Measurements from ENCODE around the gene SRGAP2C. TPM values are rescaled to one million over a fixed set of nuclear protein-coding genes. Genes with fewer than 3 reads are reported as not detected.
"Not testable (repeated sequence)": the region's sequence is repeated elsewhere in the genome, so short reads cannot be mapped to it uniquely, and the experiment has no call there.

The SRGAP2C gene
- 10 to 100 TPM; 20.3 to 37.5 (median 26.7) TPM for total RNA-seq
- polyA plus RNA-seq, result 1 to 10 TPM; 6.4 to 7.9 TPM
- long read RNA-seq, donor 1, full-length matches to known transcripts, result 2 of 10 reads
- long read RNA-seq, donor 1, partial matches to known transcripts, result 2 of 10 reads
- long read RNA-seq, donor 1, other reads (novel, unspliced or antisense), result 6 of 10 reads
- long read RNA-seq, donor 2, full-length matches to known transcripts, result 2 of 2 reads
- long read RNA-seq, donor 2, partial matches to known transcripts, result 0 of 2 reads
- long read RNA-seq, donor 2, other reads (novel, unspliced or antisense), result 0 of 2 reads
- long read RNA-seq, donor 3, full-length matches to known transcripts, result 16 of 38 reads
- long read RNA-seq, donor 3, partial matches to known transcripts, result 10 of 38 reads
- long read RNA-seq, donor 3, other reads (novel, unspliced or antisense), result 12 of 38 reads

DNA sequence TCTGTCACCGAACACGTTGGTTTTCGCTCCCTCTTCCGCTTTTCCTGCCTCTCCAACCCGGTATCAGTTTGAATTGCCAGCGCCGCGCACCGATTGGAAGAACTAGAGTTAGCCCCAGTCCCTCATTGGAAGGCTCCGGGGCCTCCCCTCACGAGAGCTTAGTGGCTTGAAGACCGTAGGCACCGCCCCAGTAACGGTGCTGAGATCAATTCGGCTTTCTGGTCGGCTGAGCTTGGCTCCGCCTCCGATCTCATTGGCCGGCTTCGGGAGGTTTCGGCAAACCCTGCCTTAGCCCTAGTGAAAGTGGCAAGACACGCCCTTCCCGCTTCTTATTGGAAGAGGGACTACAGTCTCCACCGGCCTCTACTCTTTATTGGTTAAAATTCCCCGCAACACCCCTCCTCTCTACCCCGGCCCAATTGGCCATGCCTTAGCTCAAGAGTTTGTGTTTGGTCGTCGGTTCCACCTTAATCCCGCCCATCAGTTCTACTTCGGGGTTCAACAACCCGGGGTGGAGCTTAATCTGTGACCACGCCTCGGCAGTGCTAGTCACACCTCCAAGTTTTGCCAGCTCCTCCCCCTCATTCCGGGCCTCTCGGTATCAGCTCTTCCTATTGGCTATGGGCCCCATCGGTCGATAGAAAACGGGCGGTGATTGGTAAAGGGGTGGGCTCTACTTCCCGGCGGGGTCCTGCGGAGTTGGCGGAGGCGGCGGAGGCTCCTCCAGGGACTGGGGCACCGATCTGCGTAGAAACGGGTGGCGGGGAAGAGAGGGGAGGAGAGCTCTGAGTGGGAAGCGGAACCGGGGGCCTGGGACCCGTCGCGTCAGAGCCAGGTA lies at the start of gene SRGAP2C, which contains the start of gene FAM72B:
SRGAP2C (plus strand) TSS at position 686 of the 838 bp plus-strand sequence. CDS start 2,472 bp downstream, outside the sequence.
FAM72B (minus strand) TSS at position 51 of the 838 bp plus-strand sequence. CDS start 851 bp downstream, outside the sequence.
- peak; percentile 90 to 96 (median 93) for DNase-seq
- H3K27me3 ChIP-seq; H3K9me3 ChIP-seq; H3K27ac ChIP-seq; H3K36me3 ChIP-seq; H3K4me1 ChIP-seq (ENCODE audit: insufficient read depth); intact Hi-C loops (cut with DNase I): not testable (repeated sequence)
- 0 to 1% (median 1%) methylated on average over 26 to 40 of the region's 54 CpGs for WGBS, 3 donors
- peak; percentile 74 for TF ChIP-seq POLR2A (IDR thresholded peaks at IDR 0.05)
- H3K4me3 ChIP-seq, result peak within 1 kb of the TSS; percentile 42

DNA sequence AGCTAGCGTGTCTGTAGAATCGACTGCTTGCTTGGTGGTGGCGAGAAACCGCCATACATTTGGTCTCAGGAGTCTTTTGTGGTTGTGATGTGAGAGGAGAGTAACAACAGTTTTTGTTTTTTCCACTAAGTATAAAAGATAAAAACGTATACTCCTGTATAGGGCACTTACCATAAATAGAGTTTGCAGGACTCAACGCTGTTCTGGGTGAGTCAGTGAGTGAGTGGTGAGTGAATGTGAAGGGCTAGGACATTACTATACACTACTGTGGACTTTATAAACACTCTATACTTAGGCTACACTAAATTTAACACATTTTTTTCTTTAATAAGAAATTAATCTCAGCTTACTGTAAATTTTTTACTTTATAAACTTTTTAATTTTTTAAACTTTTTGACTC lies 44.4 kb upstream of the SRGAP2C start:
- H3K27me3 ChIP-seq; H3K36me3 ChIP-seq; H3K27ac ChIP-seq; DNase-seq; H3K4me3 ChIP-seq; H3K9me3 ChIP-seq; H3K4me1 ChIP-seq (ENCODE audit: insufficient read depth); intact Hi-C loops (cut with DNase I): not testable (repeated sequence)
- WGBS, 3 donors, result no CpG with 5 or more reads among the region's 6 CpGs

DNA sequence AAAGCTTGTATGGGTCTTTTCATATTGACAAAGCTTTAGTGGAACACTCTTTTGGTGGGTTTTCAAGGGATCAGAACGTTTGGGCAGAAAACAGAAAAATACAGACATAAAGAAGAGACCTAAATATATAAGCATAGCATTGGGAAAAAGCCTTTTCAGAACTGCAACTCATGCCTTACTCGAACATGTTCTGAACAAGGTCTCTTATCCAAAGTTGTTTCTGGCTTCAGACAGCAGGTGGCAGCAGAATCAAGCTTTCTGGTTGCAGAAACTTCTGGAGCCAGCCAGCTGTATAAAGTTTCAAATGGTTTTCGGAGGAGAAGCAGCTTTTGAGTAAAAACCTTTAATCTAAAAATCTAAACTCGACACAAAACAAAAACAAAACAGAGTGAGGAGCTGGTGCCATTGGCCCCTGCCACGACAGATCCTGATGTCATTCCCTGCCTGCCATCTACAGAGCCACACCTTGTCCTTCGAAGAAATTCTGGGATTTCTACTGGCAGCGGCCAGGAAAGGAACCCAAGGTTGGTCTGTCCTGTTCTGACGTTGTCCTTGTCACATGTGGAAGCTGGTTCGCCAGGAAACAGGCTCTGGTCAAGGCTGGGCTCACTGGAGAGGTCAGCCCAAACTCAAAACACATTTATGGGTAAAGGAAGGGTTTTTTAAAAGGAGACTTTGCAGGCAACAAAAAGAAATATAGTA lies 36.1 kb upstream of the SRGAP2C start:
- H3K9me3 ChIP-seq; H3K27ac ChIP-seq; intact Hi-C loops (cut with DNase I); DNase-seq; H3K36me3 ChIP-seq; H3K4me1 ChIP-seq (ENCODE audit: insufficient read depth); H3K27me3 ChIP-seq; H3K4me3 ChIP-seq: not testable (repeated sequence)
- WGBS, 3 donors, result 0% methylated on average over 1 to 2 of the region's 9 CpGs

DNA sequence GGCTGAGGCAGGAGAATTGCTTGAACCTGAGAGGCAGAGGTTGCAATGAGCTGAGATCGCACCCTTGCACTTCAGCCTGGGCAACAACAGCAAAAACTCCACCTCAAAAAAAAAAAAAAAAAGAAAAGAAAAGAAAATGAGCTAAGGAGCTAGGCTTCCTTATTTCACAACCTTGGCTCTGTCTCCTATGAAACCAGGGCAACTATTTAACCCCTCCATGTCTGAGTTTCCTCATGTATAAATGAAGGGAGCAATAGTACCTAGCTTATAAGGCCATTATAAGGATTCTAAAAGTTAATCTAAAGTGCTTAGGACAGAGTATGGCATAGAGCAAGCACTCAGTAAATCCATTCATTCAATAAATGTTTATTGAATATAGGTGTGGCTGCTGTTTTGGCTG lies 33.5 kb upstream of the SRGAP2C start:
- DNase-seq; H3K27me3 ChIP-seq; H3K9me3 ChIP-seq; intact Hi-C loops (cut with DNase I); H3K4me1 ChIP-seq (ENCODE audit: insufficient read depth); H3K4me3 ChIP-seq; H3K36me3 ChIP-seq; H3K27ac ChIP-seq: not testable (repeated sequence)
- WGBS, 3 donors, result 33 to 53% (median 45%) methylated on average over 1 of the region's 1 CpG

GRCh38 chr1:121152788-121153187 lies 32.0 kb upstream of the SRGAP2C start:
- H3K9me3 ChIP-seq; H3K27me3 ChIP-seq; DNase-seq; H3K4me1 ChIP-seq (ENCODE audit: insufficient read depth); H3K27ac ChIP-seq; H3K36me3 ChIP-seq; H3K4me3 ChIP-seq; intact Hi-C loops (cut with DNase I): not testable (repeated sequence)

GRCh38 chr1:121154811-121155210 lies 30.0 kb upstream of the SRGAP2C start:
- WGBS, 3 donors, result 94 to 100% (median 100%) methylated on average over 1 of the region's 2 CpGs
- H3K27ac ChIP-seq; H3K4me1 ChIP-seq (ENCODE audit: insufficient read depth); H3K4me3 ChIP-seq; H3K36me3 ChIP-seq; DNase-seq; H3K27me3 ChIP-seq; H3K9me3 ChIP-seq; intact Hi-C loops (cut with DNase I): not testable (repeated sequence)

GRCh38 chr1:121155671-121156358 lies 29.0 kb upstream of the SRGAP2C start:
- DNase-seq, result not testable (repeated sequence)
- 51 to 79% (median 62%) methylated on average over 6 of the region's 6 CpGs for WGBS, 3 donors

DNA sequence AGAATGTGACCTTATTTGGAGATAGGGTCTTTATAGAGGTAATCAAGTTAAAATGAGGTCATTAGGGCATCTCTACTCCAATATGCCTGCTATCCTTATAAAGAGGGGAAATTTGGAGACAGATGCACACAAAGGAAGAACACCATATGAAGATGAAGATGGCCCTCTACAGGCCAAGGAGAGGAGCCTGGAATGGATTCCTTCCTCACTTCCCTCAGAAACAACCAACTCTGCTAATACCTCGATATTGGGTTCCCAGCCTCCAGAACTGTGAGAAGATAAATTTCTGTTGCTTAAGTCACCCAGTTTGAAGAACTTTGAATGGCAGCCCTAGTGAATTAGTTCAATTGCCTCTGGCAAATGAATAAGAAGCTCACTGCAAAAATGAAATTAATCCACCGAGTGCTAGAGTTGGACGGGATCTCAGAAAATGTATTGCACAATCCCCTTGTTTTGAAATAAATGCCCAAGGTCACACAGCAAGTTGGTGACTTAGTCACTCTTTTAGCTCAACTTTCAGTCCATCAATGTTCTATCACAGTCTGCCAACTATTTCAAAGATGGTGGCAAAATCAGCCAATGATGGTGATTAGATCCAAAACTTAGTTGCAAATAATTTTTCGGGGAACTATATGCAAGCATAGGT lies 27.7 kb upstream of the SRGAP2C start:
- H3K4me1 ChIP-seq (ENCODE audit: insufficient read depth); H3K27me3 ChIP-seq; DNase-seq; intact Hi-C loops (cut with DNase I); H3K27ac ChIP-seq; H3K9me3 ChIP-seq; H3K4me3 ChIP-seq; H3K36me3 ChIP-seq: not testable (repeated sequence)
- no CpG with 5 or more reads among the region's 4 CpGs for WGBS, 3 donors

More at GRCh38 chr1:121155671-121156358, 29.0 kb upstream of the SRGAP2C start:
- H3K27me3 ChIP-seq; H3K36me3 ChIP-seq; H3K4me1 ChIP-seq (ENCODE audit: insufficient read depth); H3K4me3 ChIP-seq; H3K9me3 ChIP-seq; intact Hi-C loops (cut with DNase I); H3K27ac ChIP-seq: not testable (repeated sequence)

DNA sequence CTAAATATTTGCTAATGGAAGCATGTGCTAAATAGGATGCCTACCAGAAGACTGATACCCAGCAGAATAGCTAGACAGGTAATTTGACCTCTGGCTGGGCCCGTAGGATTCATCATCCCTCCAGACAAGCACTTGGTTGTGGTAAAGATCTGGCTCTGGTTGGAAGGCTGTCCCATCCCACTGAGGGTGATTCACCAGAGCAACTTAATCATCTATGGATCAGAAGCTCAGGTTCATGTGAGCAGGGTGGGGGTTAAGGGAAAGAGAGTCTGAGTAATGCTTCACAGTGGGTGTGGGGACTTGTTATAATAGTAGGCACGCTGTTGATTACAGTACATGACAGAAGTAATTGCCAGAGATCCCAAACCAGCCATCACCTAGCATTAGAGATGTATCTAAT lies 27.2 kb upstream of the SRGAP2C start:
- H3K27me3 ChIP-seq; H3K36me3 ChIP-seq; H3K27ac ChIP-seq; H3K4me1 ChIP-seq (ENCODE audit: insufficient read depth); intact Hi-C loops (cut with DNase I); H3K9me3 ChIP-seq; DNase-seq; H3K4me3 ChIP-seq: not testable (repeated sequence)
- 87% methylated on average over 1 of the region's 2 CpGs; no CpG with 5 or more reads in 2 of the 3 donors for WGBS, 3 donors

GRCh38 chr1:121160118-121160517 lies 24.7 kb upstream of the SRGAP2C start:
- H3K27me3 ChIP-seq; H3K4me3 ChIP-seq; H3K9me3 ChIP-seq; H3K27ac ChIP-seq; H3K4me1 ChIP-seq (ENCODE audit: insufficient read depth); DNase-seq; H3K36me3 ChIP-seq; intact Hi-C loops (cut with DNase I): not testable (repeated sequence)
- 93 to 100% (median 98%) methylated on average over 2 of the region's 2 CpGs for WGBS, 3 donors
